ENCODE data around the gene NOTCH1. TPM values are rescaled to one million over a fixed set of nuclear protein-coding genes. Genes with fewer than 3 reads are reported as not detected.

NOTCH1 gene
- total and polyA plus RNA-seq, 2 of the 8 experiments (the other 6 are each of a cell fraction or from before 2014, with no cell fraction given): 6.9 to 55.6 TPM

GRCh38 chr9:136533775-136534157, 12.1 kb downstream of the NOTCH1 start:
- Histone ChIP-seq H3K4me1 (replicated peaks in 1 of 4; ENCODE audit: control insufficient read depth in 3 of 4, insufficient read depth in 4 of 4, low read length in 3 of 4) (peaks cover 0 to 15% (median 10%) of the 10 kb centered on the region in 4 experiments; a peak in 4 of 7 replicates), H3K79me2 (ENCODE audit: control insufficient read depth in 1 of 2, insufficient read depth in 2 of 2, low read length in 2 of 2) (peaks cover 0 to 79% of the 10 kb centered on the region in 2 experiments; a peak in 2 of 4 replicates), H2BK12ac (ENCODE audit: low read depth, low read length) (no peak overlapping the region), H3K14ac (ENCODE audit: insufficient read length) (no peak overlapping the region), H3K36me3 (ENCODE audit: control insufficient read depth in 2 of 4, insufficient read depth in 4 of 4, low read length in 3 of 4) (peaks cover 0 to 8% (median 1%) of the 10 kb centered on the region in 4 experiments; a peak in 3 of 8 replicates), H3K9me3 (ENCODE audit: insufficient read depth in 2 of 2, low read depth in 1 of 2, low read length in 1 of 2) (no peaks in the 10 kb centered on the region; a peak in 1 of 4 replicates), H3K4me2 (ENCODE audit: insufficient read depth in 1 of 2, low read depth in 2 of 2, low read length in 2 of 2) (no peak overlapping the region), H3K79me1 (ENCODE audit: low read depth, low read length) (peaks cover 23% of the 10 kb centered on the region), H3K9ac (replicated peaks in 1 of 4; ENCODE audit: extremely low read depth in 1 of 4, low read depth in 3 of 4, low read length in 3 of 4) (no peak overlapping the region), H4K8ac (ENCODE audit: extremely low read depth, insufficient read depth, low read length) (no peak overlapping the region), H2AK5ac (ENCODE audit: low read depth, low read length) (no peak overlapping the region), H3K18ac (ENCODE audit: extremely low read depth, low read length) (no peak overlapping the region), H3K4ac (replicated peaks; ENCODE audit: insufficient read length, low read depth, low read length) (no peak overlapping the region), H3K27ac (ENCODE audit: low read depth, low read length) (no peak overlapping the region), H3K27me3 (replicated peaks in 1 of 4; ENCODE audit: control insufficient read depth in 3 of 4, extremely low read depth in 1 of 4, insufficient read depth in 3 of 4, low read length in 3 of 4) (no peaks in the 10 kb centered on the region), H3K23ac (ENCODE audit: insufficient read length) (no peak overlapping the region), H4K91ac (replicated peaks; ENCODE audit: insufficient read length, low read length) (no peak overlapping the region), H2BK20ac (ENCODE audit: low read length) (no peak overlapping the region), H2BK5ac (ENCODE audit: low read depth, low read length) (no peak overlapping the region), H4K5ac (ENCODE audit: insufficient read length, low read depth, low read length) (no peak overlapping the region), H3K56ac (replicated peaks; ENCODE audit: insufficient read length, low read depth, low read length) (no peak overlapping the region), H3K4me3 (ENCODE audit: extremely low read depth in 1 of 4, insufficient read depth in 2 of 4, low read depth in 3 of 4, low read length in 4 of 4) (no peak overlapping the region), H4K20me1 (replicated peaks in 1 of 2; ENCODE audit: control insufficient read depth in 1 of 2, insufficient read depth in 2 of 2, low read length in 2 of 2) (peaks cover 25 to 42% of the 10 kb centered on the region in 2 experiments), H3K23me2 (ENCODE audit: low read depth, low read length) (no peaks in the 10 kb centered on the region), H2BK15ac (ENCODE audit: low read length) (no peak overlapping the region), H2BK120ac (replicated peaks; ENCODE audit: low read depth, low read length) (no peak overlapping the region), H2AFZ (ENCODE audit: low read length) (no peak overlapping the region)
- 92% methylated on average over 14 of the region's 22 CpGs; no CpG with 5 or more reads in 1 of the 2 experiments for WGBS, 2 experiments (ENCODE audit: extremely low coverage in 1 of 2, insufficient coverage in 1 of 2, insufficient read length in 1 of 2, insufficient replicate concordance in 2 of 2, low coverage in 1 of 2, low lambda C conversion rate in 2 of 2, missing lambda C conversion rate in 1 of 2)
- FAIRE-seq (no peak), DNase-seq (ENCODE audit: low read depth in 1 of 2, low spot score in 2 of 2) (no peak)
- ChIA-PET POLR2A (ENCODE audit: partially characterized antibody) (interaction anchor here (1.1 to 1.9 kb wide), 3 partner anchors 18 to 193 kb away, joined by 3 to 5 read pairs (median 3); no protein-coding TSS in a partner anchor), CTCF (ENCODE audit: partially characterized antibody) (interaction anchor here (1.2 to 6.0 kb wide), 8 partner anchors 9 to 139 kb away, joined by 3 to 37 read pairs (median 5); no protein-coding TSS in a partner anchor)
- no peak for TF ChIP-seq KDM5A (IDR thresholded peaks at IDR 0.05; ENCODE audit: low read length)
- no peak for TF ChIP-seq RNF2 (IDR thresholded peaks at IDR 0.05; ENCODE audit: borderline replicate concordance, low read depth, low read length, missing control alignments, poor library complexity, severe bottlenecking)
- TF ChIP-seq RBBP5 (IDR thresholded peaks at IDR 0.05; ENCODE audit: borderline replicate concordance, low read depth, low read length): no peak
- TF ChIP-seq SIX5 (IDR thresholded peaks at IDR 0.05; ENCODE audit: low read depth, low read length): no peak
- TF ChIP-seq E2F6 (IDR thresholded peaks at IDR 0.05): 0 out of 2 replicates have a peak, but pooled peaks have one; percentile 30
- no peak for TF ChIP-seq SIRT6 (IDR thresholded peaks at IDR 0.05; ENCODE audit: low read length)
- no peak for TF ChIP-seq HDAC6 (IDR thresholded peaks at IDR 0.05; ENCODE audit: low read depth, low read length)
- TF ChIP-seq FOSL1 (IDR thresholded peaks at IDR 0.05; ENCODE audit: insufficient read depth, low read depth, low read length): no peak
